NCI-H1417 treated with DMSO at 0.1 percent for 48 hours (cell line): ENCODE data around the gene LY6G5C.
A peak's percentile ranks its signal among the peaks of the same experiment; 100 is the strongest.

Experiments used
- DNase-seq: peaks from one replicate; lab custom pipeline; 2025; lab: John Stamatoyannopoulos, UW

Gene LY6G5C

DNA sequence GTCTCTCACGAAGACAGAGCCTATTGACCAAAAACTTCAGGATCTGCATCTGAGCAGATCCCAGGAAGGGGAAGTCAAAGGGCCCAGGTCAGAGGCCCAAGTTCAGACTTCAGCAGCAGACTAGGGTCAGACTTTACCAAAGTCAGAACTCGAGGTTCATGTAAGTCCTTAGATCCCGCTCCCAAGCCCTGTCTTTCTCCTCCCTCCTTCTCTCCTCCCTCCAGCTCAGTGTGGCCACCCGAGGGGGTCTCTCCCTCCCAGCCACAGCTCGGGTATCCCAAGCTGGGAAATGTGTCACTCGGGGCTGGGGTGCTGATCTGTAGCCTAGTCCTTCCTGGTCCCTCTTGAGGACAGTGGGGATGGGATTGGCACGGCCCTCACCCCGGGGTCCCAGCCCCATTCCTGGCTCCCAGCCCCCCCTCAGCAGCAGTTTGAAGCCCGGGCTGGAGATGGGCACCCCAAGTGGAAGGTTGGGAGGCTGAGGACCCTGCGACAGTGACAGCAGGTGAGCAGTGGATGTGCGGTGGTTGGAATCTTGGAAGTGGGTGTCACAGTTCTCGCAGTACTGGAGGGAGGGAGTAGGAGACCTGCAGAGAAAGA lies 18.6 kb downstream of the LY6G5C start:
- no peak for DNase-seq

- no peak for DNase-seq
These were observed 19.4 kb downstream of the LY6G5C start for GRCh38 chr6:31661262-31662123.

- peak; percentile 17 for DNase-seq
These were observed 20.2 kb downstream of the LY6G5C start, which contains the start of gene C6orf47 for GRCh38 chr6:31660381-31661261. C6orf47 (minus strand) TSS chr6:31660778; CDS start chr6:31659947, 831 bp downstream.

DNA sequence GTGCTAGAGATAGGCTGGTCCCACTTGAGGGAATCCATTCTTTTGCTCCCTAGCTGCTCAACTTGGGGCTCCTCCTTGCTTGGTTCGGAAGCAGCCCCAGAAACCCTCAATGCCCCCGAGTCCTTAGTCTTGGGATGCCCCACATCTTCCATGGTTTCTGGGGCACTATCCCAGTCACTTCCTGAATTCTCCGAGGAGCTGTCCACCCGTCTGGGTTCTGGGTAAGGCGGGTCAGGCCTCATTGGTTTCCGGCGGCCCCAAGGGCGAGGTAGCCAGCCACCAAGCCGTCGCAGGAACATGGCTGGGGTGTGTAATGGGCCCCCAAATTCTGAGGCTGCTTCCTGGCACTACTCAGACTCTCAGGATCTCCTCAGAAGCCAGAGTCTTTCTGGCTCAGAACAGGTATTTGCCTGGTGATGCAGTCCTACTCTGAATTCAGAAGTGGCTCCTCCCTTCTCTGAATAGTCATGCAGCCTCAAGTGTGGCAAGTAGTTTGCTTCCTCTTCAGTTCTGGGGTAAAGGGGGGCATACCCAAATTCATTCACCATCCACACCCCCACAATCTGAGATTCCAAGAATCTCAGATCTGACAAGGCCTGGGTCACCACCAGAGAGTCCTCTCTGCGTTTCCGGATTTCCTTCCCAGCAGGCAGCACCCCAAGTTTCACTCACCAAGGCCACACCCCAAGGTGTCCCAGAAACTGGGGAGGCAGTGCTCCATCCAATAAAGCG lies 21.1 kb downstream of the LY6G5C start:
- no peak for DNase-seq

DNA sequence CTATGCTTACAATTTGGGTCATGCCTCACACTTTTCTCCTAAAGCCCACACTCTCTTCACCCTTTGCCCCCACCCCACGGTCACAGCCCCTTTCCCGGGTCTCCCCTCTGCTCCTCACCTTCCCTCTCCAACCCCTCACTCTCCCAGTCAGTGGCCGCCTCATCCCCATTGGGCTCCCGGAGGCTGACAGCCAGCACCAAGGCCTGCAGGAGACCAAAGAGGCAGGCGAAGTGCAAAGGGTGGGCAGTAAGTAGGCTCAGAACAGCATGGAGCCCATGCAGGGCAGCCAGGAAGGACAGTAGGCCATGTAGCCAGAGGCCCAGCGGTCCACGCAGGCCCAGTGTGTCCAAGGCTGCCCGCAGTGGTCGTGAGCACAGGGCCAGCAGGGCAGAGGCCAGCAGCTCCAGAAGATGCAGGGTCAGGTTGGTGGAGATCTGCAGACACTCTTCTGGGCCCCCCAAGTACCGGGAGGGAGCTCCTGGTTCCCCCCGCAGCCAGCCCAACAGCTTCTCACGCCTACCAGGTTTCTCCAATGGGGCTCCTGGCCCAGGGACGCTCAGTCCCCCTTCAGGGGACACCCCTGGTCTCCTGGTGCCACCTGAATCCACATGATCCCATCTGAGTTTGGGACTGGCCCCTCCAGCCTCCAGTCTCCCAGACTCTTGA lies 21.8 kb downstream of the LY6G5C start:
- DNase-seq = no peak

DNA sequence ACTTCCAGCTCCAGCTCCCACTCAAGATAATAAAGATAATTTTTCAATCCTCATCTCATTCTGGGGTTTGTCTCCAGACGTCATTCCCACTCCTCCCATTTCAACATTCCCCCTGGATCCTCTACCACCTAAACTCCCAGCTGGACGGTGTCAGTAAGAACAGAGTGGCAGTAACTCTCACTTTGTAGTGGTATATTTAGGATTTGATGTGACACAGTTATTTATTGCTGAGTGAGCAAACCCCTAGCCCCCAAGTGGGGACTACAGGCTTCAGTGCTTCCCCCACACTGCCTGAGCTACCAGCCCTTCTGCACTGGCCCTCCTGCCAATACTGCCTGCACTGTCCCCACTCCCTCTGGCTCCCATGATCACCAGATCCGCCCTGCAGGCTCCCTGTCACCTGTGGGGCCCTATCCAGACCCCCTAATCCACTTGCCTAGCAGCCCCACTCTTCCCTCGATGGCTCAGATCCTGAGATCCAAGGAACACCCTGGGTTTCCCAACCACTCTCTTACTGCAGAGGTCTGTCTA lies 22.6 kb downstream of the LY6G5C start:
- DNase-seq = no peak

GRCh38 chr6:31657406-31658157 lies 23.3 kb downstream of the LY6G5C start:
- no peak for DNase-seq

- no peak for DNase-seq
These were observed 25.3 kb downstream of the LY6G5C start, which contains the start of gene APOM for GRCh38 chr6:31655349-31656237. APOM (plus strand) TSS chr6:31655894; CDS start chr6:31655967, 73 bp downstream.

- no peak for DNase-seq
These were observed 26.1 kb downstream of the LY6G5C start for GRCh38 chr6:31654574-31655348.

GRCh38 chr6:31652925-31653724 lies 27.7 kb downstream of the LY6G5C start:
- no peak for DNase-seq

DNA sequence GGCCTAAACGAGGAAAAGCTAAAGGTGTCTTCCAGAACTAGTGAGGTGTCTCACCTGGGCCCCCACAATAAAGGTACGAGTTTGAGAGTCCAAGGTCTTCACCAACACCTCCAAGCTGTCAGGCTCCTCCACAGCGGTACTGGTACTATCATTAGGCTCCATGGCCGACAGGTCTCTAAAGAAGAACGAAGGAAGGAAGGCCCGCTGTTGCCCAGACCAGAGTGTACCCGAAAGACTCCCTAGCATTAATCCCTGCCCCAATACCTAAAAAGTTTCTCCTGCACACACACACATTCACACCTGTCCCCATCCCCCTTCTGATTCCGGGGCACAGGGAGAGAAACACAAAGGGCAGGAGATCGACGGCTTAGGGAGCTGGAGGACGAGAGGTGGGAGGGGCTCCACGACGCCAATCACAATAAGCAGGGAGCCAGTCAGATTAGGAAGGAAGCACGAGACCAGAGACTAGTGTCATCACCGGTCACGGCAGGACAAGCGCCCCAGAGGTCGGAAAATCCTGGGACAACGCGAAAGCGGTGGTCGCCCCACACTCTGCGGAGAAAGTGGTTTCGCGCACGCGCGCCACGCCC lies 29.2 kb downstream of the LY6G5C start:
- DNase-seq = peak; percentile 9

DNA sequence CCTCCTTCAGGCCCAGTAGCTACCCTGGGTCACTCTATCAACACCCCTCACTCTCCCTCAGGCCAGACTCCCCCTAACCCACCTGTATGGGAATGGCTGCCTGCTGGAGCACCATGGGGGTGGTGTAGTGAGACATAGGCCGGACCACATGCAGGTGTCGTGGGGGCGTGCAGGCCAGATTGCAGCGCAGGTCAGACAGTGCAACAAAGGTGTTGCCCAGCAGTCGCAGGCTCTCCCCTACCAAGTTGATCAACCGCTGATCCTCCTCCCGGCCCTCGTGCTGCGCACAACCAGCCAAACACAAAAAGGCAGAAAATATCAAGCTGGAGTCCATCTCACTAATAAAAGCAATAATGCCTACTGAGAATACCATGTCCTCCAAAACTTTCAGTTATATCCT lies 35.5 kb downstream of the LY6G5C start:
- DNase-seq = no peak

- DNase-seq = no peak
These were observed 36.9 kb downstream of the LY6G5C start for GRCh38 chr6:31643818-31644454.

DNA sequence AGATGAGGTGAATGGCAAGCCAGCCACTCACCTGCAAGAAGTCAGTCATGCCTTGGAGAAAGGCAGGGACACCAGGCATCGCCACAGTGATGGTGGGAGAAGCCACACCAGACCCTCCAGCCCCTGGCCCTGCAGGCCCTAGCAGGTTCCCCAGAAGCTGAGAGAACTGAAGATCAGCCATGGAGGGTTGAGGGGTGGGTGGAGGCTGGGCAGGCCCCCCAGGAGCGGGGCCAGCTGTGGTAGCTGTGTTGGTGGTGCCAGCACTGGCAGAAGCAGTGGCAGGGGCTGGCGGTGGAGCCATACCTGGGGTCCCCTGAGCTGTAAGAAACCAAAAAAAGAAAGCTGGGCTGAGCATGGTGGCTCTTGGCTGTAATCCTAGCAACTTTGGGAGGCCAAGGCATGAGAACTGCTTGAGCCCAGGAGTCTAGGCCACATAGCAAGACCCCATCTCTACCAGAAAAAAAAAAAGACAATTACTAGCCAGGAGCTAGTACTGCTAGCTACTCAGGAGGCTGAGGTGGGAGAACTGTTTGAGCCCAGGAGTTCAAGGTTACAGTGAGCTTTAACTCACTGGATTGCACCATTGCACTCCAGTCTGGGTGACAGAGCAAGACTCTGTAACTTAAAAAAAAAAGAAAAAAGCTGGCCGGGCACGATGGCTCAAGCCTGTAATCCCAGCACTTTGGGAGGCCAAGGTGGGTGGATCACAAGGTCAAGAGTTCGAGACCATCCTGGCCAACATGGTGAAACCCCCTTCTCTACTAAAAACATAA lies 37.9 kb downstream of the LY6G5C start:
- DNase-seq = no peak

GRCh38 chr6:31641370-31641769 lies 39.5 kb downstream of the LY6G5C start:
- no peak for DNase-seq

GRCh38 chr6:31640612-31641011 lies 40.3 kb downstream of the LY6G5C start:
- no peak for DNase-seq
